Stimulated activated naive B cell treated with anti-CD40 and anti-IgM and Interleukin-4, amounts not matched to agents 10 μg/mL and 1 μg/mL and 100 μg/mL, for 72 hours (primary cell): ENCODE data around the gene AOPEP.

Experiments used
- ATAC-seq, 2 donors: fragments of 150-1000 bp; cut with Tn5 transposase; replicated peaks; 2 replicates each; pipeline ENCODE4 v1.10.0; 2021; ENCODE audit warnings: moderate library complexity in 1 of 2
- DNase-seq: peaks from one replicate; pipeline ENCODE4 v3.0.0; 2021
- H3K27ac Mint-ChIP-seq: one replicate; pipeline ENCODE4 v1.8.0; 2022; ENCODE audit warnings: mild to moderate bottlenecking, mixed read lengths
- H3K27me3 Mint-ChIP-seq, 2 donors: one replicate each; pipeline ENCODE4 v1.8.0; 2022; ENCODE audit warnings: mixed read lengths in 2 of 2
- H3K36me3 Mint-ChIP-seq, 2 donors: one replicate each; pipeline ENCODE4 v1.8.0; 2022; ENCODE audit warnings: mixed read lengths in 2 of 2, mild to moderate bottlenecking in 1 of 2
- H3K4me1 Mint-ChIP-seq, 2 donors: one replicate each; pipeline ENCODE4 v1.8.0; 2022; ENCODE audit warnings: mixed read lengths in 2 of 2, mild to moderate bottlenecking in 1 of 2
- H3K4me3 Mint-ChIP-seq, 2 donors: one replicate each; pipeline ENCODE4 v1.8.0; 2022; ENCODE audit warnings: mild to moderate bottlenecking in 2 of 2, mixed read lengths in 2 of 2, moderate library complexity in 1 of 2
- H3K9me3 Mint-ChIP-seq, 2 donors: one replicate each; pipeline ENCODE4 v1.8.0; 2022; ENCODE audit warnings: mixed read lengths in 2 of 2, mild to moderate bottlenecking in 1 of 2

AOPEP gene

DNA sequence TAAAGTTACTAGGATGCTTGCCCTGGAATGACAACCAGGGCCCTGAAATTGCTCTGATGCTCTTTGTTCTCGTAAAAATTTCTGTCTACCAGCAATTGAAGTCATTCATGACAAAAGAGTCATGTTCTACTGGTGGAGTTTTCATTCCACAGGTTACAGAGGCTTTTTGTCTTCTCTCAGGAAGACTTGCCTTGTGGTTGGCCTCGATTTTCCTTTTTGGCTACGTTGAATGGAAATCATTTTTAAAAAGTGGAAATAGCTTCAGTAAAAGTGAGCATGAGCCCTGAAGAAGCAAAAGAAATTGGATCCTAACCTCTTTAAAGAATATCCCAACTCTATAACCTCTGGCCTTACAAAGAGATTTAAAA is 255.2 kb downstream of the AOPEP start:
- Mint-ChIP-seq H3K36me3 (peaks cover 12 to 34% of the 10 kb centered on the region in 2 donors), H3K4me3 (no peak overlapping the region)
- DNase-seq, result no peak

DNA sequence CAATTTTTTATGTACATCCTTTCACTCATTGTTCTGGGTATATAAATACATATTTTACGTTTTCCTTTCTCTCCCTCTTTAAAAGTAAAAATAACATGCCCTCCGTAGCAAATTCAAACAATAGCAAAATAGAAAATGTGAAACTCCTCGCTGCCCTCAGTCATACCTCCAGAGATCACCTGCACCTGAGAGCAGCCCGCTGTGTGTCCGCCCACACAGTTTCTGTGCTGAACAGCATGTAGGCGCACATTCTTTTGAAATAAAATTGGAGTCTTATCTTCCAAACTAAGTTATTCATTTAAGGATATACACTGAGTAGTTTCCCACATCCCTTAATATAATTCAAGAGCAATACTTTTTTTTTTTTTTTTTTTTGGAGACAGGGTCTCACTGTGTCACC is 255.7 kb downstream of the AOPEP start:
- Mint-ChIP-seq H3K4me1 (peaks cover 0 to 2% of the 10 kb centered on the region in 2 donors), H3K27ac (no peak overlapping the region), H3K4me3 (no peak overlapping the region), H3K9me3 (no peaks in the 10 kb centered on the region), H3K36me3 (peaks cover 12 to 34% of the 10 kb centered on the region in 2 donors), H3K27me3 (no peaks in the 10 kb centered on the region)
- ATAC-seq (no peak), DNase-seq (no peak)

More for the DNA sequence above, 255.2 kb downstream of the AOPEP start:
- Mint-ChIP-seq H3K27ac (no peak overlapping the region), H3K4me1 (peaks cover 0 to 2% of the 10 kb centered on the region in 2 donors), H3K9me3 (no peaks in the 10 kb centered on the region), H3K27me3 (no peaks in the 10 kb centered on the region)
- no peak for ATAC-seq

DNA sequence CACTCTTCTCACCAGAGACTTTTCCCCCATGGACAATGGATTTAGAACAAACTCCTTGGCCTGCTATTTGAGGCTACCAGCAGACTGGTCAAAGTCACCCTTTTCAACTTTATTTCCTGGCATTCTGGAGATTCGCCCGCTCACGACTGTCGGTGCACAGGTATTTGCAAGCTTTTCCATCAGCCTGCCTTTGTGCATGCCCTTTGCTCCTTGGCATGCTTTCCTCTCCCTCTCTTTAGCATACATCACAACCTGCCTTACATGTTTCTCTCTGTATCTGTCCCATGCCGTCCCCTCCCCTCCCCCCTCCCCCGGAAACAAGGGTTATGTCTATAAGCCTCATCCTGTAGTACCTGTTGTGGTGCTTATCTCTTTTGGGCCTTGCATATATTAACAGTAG is 257.1 kb downstream of the AOPEP start:
- peaks cover 13 to 40% of the 10 kb centered on the region in 2 donors for H3K36me3 Mint-ChIP-seq
- H3K9me3 Mint-ChIP-seq, result no peaks in the 10 kb centered on the region
- ATAC-seq (no peak), DNase-seq (no peak)
- H3K4me1 Mint-ChIP-seq, result peaks cover 0 to 2% of the 10 kb centered on the region in 2 donors
- H3K27me3 Mint-ChIP-seq, result no peaks in the 10 kb centered on the region
- H3K4me3 Mint-ChIP-seq, result no peak overlapping the region
- no peak overlapping the region for H3K27ac Mint-ChIP-seq

DNA sequence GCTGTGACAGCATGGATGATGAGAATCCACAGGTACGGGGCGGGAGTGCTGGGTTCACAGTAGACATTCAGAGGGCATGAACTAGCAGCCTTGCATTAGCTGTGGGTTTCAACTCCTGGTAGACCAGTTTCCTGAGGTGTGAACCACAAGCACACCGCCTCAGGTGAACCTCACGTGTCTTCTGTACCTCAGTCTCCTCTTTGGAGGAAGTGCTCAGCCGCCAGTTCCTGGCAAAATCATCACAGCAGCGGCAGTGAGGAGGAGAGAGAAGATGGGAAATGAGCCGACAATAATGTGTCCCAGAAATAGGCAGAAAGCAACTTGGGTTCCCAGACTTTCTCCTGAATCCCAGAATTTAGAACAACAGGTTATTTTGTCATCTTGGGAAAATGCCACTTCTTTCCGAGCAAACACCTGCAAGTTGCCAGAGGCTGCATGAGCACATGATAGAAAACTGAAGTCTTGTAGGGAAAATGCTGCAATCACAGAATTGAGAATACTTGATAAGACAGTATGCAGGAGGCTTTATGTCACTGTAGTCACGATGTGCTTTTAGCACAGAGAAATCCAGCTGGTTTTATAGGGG is 258.5 kb downstream of the AOPEP start:
- Mint-ChIP-seq H3K4me3 (no peak overlapping the region), H3K4me1 (peaks cover 0 to 2% of the 10 kb centered on the region in 2 donors), H3K27ac (no peak overlapping the region), H3K36me3 (peaks cover 19 to 42% of the 10 kb centered on the region in 2 donors), H3K9me3 (no peaks in the 10 kb centered on the region), H3K27me3 (no peaks in the 10 kb centered on the region)
- DNase-seq (no peak), ATAC-seq (no peak)

DNA sequence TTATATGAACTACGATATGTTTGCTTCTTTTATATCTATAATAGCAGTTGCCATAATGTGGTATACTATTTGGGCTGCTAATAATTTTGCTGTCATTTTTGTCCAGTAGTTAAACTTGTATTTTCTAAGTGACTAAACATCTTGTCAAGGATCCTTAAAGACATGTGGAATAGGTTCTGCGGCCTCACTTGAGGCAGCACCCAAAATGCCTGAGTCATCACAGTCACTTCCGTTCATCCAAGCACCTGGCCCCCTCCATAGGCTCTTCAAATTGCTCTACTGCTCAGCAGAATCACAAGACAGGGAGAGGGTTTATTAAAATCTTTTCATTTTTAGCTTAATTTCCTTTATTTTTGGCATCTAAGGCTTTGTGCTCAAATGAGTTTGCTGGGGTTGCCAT is 259.1 kb downstream of the AOPEP start:
- Mint-ChIP-seq H3K9me3 (no peaks in the 10 kb centered on the region), H3K27me3 (no peaks in the 10 kb centered on the region), H3K27ac (no peak overlapping the region), H3K36me3 (peaks cover 20 to 43% of the 10 kb centered on the region in 2 donors), H3K4me1 (peaks cover 0 to 2% of the 10 kb centered on the region in 2 donors), H3K4me3 (no peak overlapping the region)
- DNase-seq (no peak), ATAC-seq (no peak)

DNA sequence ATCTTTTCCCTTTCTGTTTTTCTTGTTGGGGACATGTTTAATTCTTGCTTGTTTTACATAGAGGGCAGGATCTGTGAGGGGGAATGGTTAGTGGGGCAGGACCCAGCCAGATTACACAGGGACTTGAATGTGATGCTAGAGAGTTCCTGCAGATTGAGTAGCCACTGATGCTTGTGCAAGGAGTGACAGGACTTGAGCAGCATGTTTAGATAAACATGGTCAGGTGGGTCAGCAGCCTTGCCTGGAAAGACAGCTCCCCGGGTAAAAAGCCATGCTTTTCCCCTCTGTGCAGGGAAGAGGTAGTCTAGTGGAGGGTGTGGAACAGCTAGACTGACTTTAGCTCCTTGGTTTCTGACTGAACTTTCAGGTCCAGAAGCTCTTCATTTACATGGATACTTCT is 261.2 kb downstream of the AOPEP start:
- no peaks in the 10 kb centered on the region for H3K27me3 Mint-ChIP-seq
- ATAC-seq (no peak), DNase-seq (no peak)
- no peak overlapping the region for H3K27ac Mint-ChIP-seq
- no peaks in the 10 kb centered on the region for H3K9me3 Mint-ChIP-seq
- H3K4me1 Mint-ChIP-seq, result no peaks in the 10 kb centered on the region
- no peak overlapping the region for H3K4me3 Mint-ChIP-seq
- peaks cover 28 to 43% of the 10 kb centered on the region in 2 donors for H3K36me3 Mint-ChIP-seq

DNA sequence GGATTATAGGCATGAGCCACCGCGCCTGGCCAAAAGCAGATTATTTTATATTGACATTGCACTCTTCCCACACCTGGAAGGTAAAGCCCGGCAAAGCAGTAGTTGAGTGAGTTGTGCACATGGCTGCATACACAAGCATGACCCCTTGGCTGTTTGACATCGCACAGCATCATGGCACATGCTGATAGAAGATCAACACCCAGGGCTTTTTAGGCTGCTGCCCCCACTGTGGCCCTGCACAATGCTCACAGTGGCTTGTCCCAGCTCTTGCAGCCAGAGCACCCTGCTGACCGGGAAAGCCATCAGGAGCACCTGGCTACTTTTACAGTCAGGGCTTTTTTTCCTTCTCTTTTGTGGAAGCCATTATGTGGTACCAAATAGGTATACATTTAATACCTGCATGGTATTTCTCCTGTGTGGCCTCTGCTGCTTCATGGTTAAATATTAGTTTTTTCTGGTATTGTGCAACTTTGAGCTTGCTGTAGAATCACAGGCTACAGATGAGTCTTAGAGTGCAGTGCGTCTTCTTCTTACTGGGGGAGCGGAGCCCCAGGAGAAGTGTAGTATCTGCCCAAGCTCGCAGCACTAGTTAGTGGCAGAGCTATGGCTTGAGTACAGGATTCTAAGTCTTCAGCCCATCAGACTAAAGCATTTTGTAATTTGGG is 264.5 kb downstream of the AOPEP start:
- Mint-ChIP-seq H3K27me3 (no peaks in the 10 kb centered on the region), H3K9me3 (no peaks in the 10 kb centered on the region), H3K27ac (no peak overlapping the region), H3K4me1 (no peaks in the 10 kb centered on the region), H3K36me3 (peaks cover 23 to 29% of the 10 kb centered on the region in 2 donors), H3K4me3 (no peak overlapping the region)
- DNase-seq, result no peak
- no peak for ATAC-seq

DNA sequence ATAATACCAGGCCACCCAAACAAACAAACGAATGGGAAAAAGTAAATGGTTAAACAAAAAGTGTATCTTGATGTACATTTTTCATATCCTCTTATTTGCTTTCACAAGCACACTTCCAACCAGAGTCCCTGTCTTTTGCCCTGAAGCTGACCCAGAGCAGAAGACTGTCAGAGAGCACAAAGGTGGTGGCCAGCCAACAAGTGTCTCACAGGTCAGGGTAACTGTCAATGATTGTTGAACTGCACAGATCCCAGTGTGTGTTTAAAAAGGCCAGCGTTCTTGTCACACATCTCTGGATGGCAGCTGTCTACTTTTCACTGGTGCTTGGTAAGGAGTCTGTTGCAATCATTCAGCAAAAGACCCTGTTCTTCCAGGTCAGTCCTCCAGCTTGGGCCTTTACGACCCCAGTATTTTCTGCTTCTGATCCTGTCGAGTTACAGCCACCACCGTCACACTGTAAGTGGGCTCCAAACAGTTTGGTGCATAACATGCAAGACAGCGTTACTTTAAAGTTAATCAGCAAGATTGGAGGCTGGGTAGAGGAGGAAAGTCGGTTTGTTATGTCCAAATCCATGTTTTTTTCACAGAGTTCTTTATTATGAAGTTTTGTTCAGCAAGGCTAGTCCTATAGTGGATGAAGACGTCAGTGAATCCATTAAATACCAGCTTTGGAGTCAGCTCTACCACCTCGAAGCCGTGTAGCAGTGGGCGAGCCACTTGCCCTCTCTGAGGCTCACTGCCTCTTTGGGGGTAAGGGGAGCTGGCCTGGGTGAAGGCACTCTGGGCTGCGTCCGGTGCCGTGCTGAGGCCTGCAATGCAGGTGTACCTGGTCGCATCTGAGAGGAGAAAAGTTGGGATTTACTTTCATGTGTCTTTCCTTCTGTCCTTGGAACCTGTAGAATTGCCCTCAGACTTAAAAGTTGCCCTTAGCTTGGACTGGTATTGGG is 265.7 kb downstream of the AOPEP start:
- ATAC-seq (no peak), DNase-seq (no peak)
- Mint-ChIP-seq H3K27me3 (no peaks in the 10 kb centered on the region), H3K27ac (no peak overlapping the region), H3K36me3 (peaks cover 22 to 23% of the 10 kb centered on the region in 2 donors), H3K4me1 (no peaks in the 10 kb centered on the region), H3K4me3 (no peak overlapping the region), H3K9me3 (no peaks in the 10 kb centered on the region)

DNA sequence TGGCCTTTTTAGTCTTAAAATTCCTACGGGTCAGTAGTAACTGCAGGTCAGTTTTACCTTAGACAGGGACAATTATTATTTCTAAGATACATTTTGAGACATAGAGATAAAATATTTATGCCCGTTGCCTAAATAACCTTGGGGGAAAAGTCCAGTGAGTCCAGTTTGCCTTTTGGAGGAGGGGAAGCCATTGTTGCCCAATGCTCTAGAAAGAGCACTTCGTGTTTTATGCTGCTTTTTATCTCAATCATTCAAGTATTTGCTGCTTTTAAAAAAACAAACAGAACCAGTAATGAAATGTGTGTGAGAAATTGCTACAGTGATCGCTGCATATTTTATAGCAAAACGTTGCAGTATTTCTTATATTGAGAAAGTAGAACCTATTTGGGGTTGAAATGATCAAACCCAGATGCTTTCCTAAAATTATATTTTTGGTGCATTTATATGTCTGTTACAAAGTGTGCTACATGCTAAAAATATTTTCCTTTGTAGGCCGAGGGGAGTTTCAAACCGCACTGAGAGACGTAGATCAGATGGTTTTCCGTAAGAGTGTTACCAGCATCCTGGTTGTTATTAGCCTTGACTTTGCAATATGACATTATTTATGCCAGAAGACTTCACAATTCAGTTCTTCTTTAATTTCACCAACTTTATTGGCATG is 266.8 kb downstream of the AOPEP start:
- no peak for ATAC-seq
- H3K27ac Mint-ChIP-seq, result no peak overlapping the region
- no peaks in the 10 kb centered on the region for H3K4me1 Mint-ChIP-seq
- DNase-seq, result no peak
- peaks cover 14 to 20% of the 10 kb centered on the region in 2 donors for H3K36me3 Mint-ChIP-seq
- no peaks in the 10 kb centered on the region for H3K27me3 Mint-ChIP-seq
- no peak overlapping the region for H3K4me3 Mint-ChIP-seq
- H3K9me3 Mint-ChIP-seq, result no peaks in the 10 kb centered on the region

DNA sequence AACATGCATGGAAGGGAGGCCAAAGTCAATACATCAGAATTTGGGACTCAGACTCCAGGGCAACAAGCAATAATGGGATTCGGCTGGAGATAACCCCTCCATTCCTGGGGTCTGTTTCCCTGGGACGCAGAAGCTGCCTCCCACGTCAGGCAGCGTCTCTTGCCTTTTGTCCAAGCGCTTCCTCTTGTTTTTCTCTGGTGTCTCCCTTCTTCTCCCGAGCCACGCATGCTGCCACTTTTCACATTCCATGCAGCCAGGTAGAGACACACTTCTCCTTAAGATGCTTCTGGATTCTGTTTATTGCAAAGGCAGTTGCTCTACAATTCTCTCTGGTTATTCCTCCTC is 267.3 kb downstream of the AOPEP start:
- peaks cover 11 to 17% of the 10 kb centered on the region in 2 donors for H3K36me3 Mint-ChIP-seq
- no peak overlapping the region for H3K4me3 Mint-ChIP-seq
- H3K27ac Mint-ChIP-seq, result no peak overlapping the region
- peaks cover 0 to under 1% of the 10 kb centered on the region in 2 donors for H3K27me3 Mint-ChIP-seq
- no peak for DNase-seq
- H3K4me1 Mint-ChIP-seq, result no peaks in the 10 kb centered on the region
- ATAC-seq, result no peak
- H3K9me3 Mint-ChIP-seq, result no peaks in the 10 kb centered on the region

DNA sequence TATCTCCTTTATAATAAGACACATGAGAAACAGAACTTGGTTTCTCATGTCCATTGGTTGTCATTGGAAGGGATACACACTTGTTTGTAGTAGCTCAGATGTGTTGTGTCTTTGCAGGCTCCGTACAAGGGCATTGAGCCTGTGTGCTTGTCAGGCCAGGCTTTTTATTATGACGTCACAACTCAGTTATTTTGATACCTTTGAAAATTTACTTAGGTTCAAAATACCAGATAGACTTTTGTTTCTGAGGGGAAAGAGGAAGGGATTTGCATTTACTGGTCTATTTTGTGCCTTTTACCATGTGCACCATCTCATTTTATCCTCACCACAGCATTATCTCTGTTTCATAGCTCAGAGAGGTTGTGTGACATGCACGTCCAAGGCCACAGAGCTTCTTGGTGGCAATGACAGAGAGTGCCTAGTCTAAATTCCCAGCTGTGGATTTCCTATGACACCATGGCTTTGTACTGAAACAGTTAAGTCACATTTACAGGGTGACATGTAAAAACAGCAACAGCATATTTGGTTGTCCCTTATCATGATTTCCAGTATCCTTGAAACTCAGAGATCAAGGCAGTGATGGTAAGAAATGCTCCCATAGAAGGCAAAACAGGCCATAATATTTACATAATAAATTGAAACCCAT is 268.7 kb downstream of the AOPEP start:
- ATAC-seq (no peak), DNase-seq (no peak)
- no peaks in the 10 kb centered on the region for H3K9me3 Mint-ChIP-seq
- no peak overlapping the region for H3K4me3 Mint-ChIP-seq
- H3K27ac Mint-ChIP-seq, result no peak overlapping the region
- no peaks in the 10 kb centered on the region for H3K4me1 Mint-ChIP-seq
- H3K27me3 Mint-ChIP-seq, result peaks cover 0 to 13% of the 10 kb centered on the region in 2 donors
- peaks cover 4 to 8% of the 10 kb centered on the region in 2 donors for H3K36me3 Mint-ChIP-seq

DNA sequence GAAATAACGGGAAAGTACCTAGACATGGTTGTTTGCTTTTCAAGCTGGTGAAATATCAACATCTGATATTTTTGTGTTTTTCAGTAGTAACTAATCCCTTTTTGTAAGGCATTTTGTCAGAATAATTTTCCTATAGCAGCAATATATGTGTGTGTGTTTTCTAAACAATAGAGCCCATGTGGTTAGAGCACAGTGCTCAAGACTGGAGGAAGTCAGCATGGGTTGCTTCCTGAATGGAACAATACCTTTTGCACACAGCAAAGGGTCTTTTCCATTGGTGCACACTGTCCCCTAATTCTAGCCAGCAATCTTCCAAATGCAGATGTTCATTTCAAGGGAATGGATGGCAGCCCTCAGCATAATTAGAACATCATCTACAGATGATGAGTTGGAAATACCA is 270.1 kb downstream of the AOPEP start:
- H3K9me3 Mint-ChIP-seq, result no peaks in the 10 kb centered on the region
- H3K4me1 Mint-ChIP-seq, result no peaks in the 10 kb centered on the region
- no peak overlapping the region for H3K27ac Mint-ChIP-seq
- ATAC-seq, result no peak
- no peak overlapping the region for H3K4me3 Mint-ChIP-seq
- peaks cover 5 to 9% of the 10 kb centered on the region in 2 donors for H3K36me3 Mint-ChIP-seq
- no peak for DNase-seq
- peaks cover 7 to 23% of the 10 kb centered on the region in 2 donors for H3K27me3 Mint-ChIP-seq

DNA sequence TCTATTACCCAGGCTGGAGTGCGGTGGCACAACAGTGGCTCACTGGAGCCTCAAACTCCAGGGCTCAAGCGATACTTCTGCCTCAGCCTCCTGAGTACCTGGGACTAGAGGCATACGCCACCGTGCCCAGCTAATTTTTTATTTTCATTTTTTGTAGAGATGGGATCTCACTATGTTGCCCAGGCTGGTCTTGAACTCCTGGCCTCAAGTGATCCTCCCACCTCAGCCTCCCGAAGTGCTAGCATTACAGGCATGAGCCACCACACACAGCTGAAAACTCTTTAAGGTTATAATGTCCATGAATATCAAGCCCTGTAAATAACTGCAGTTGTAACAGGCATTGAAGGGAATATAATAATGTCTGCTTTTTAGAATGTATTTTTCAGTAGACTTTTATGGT is 271.2 kb downstream of the AOPEP start:
- Mint-ChIP-seq H3K36me3 (peaks cover 2 to 7% of the 10 kb centered on the region in 2 donors), H3K27ac (no peak overlapping the region), H3K4me3 (no peak overlapping the region), H3K4me1 (peaks cover 0 to 3% of the 10 kb centered on the region in 2 donors), H3K9me3 (no peaks in the 10 kb centered on the region), H3K27me3 (peaks cover 11 to 27% of the 10 kb centered on the region in 2 donors)
- ATAC-seq (no peak), DNase-seq (no peak)

DNA sequence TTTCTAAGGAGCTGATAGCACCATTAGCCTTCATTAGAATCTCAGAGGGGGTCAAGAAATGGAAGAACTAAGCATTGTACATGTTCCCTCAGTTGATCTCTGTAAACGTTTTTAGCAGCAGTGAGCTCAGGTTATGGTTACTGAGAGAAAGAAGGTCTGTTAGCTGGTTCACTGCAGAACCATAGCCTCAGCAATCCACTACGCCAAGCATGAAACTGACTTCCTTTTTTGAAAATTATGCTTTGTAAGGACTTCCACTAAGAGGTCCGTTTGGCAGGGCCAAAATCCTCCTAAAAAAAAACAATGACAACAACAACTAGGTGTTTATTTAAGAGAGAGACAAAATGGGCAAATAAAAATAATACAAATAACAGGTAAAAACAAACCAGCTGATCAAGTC is 273.3 kb downstream of the AOPEP start:
- Mint-ChIP-seq H3K4me1 (peaks cover 6 to 7% of the 10 kb centered on the region in 2 donors), H3K36me3 (peaks cover 2 to 8% of the 10 kb centered on the region in 2 donors), H3K9me3 (no peaks in the 10 kb centered on the region), H3K4me3 (no peak overlapping the region), H3K27ac (no peak overlapping the region), H3K27me3 (peaks cover 16 to 39% of the 10 kb centered on the region in 2 donors)
- no peak for DNase-seq
- no peak for ATAC-seq
